ENCODE measurements around the gene TAF1L.

The TAF1L gene

DNA sequence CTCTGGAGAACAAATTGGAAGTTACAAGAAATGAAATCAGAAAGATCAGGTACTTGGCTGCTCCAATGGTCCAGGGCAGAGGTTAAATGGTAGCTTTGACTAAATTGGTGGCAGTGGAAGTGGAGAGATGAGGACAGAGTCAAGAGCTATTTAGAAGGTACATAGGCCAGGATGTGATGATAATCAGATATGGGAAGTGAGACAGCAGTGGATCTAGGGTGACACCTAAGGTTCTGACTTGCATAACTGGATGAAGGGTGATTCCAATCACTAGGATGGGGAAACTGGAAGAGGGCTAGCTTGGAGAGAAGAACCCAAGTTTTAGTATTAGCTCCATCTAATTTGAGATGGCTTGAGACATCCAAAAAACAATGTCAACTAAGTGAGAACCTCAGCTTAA lies 38.5 kb downstream of the TAF1L start:
- no peaks in the 10 kb centered on the region for H3K9me3 ChIP-seq
- TF ChIP-seq CTCF (IDR thresholded peaks at IDR 0.05; ENCODE audit: low read depth, low read length): no peak
- DNase-seq: no peak
- H3K4me3 ChIP-seq (ENCODE audit: low read depth, low read length): no peak overlapping the region
- no peaks in the 10 kb centered on the region for H3K4me1 ChIP-seq
- H3K27me3 ChIP-seq: no peaks in the 10 kb centered on the region
- no peaks in the 10 kb centered on the region for H3K36me3 ChIP-seq

DNA sequence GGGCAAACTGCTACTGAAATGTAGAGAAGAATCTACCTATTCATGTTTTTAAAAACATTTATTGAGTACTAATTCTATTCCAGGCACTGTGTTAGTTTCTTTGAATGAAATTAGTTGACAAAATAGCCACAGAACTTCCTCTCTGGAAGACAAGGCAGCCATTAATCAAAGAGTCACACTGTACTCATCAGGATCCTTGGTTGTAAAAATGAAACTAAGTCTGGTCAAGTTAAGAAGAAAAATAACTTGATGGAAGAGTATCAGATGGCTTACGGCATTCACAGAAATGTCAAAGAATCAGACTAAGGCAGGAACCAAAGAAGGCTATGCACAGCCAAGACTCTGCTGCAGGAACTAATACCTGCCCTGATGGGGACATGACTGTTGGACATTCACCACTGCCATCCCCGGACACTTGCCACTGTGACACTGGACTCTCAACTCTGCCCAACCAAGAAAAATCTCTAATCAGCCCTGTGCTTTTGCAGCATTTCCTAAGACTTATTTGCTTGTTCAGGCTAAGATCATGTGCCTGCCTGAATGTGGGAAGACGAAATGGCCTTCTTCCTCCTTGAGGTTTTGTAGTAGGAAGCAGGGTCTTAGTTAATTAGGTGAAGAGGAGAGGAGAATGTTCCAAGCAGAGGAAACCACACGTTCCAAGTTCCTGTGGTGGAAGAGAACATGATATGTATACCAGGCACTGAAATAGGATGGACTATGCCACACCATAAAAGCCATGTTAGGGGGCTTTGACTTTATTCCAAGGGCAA lies 39.2 kb downstream of the TAF1L start:
- no peak overlapping the region for H3K4me3 ChIP-seq (ENCODE audit: low read depth, low read length)
- no peak for DNase-seq
- no peaks in the 10 kb centered on the region for H3K36me3 ChIP-seq
- H3K27me3 ChIP-seq: no peaks in the 10 kb centered on the region
- no peaks in the 10 kb centered on the region for H3K9me3 ChIP-seq
- TF ChIP-seq CTCF (IDR thresholded peaks at IDR 0.05; ENCODE audit: low read depth, low read length): no peak
- H3K4me1 ChIP-seq: no peaks in the 10 kb centered on the region

DNA sequence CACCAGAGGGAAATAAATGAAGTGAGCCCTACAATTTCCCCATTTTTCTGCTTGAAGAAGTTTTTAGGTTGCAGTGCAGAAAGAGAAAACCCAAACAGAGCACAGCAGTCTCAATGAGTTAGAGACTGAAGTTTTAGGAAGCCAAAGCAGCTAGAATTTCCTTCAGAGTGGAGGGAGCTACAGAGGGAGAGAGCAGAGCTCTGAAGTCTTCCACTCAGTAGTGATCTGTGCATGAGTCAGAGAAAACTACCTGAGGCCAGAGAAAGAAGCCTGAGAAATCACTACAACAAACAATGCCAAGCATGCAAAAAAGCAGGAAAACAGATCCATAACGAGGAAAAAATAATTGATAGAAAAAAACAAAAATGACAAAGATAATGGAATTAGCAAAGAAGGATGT lies 44.6 kb downstream of the TAF1L start:
- Histone ChIP-seq H3K36me3 (no peaks in the 10 kb centered on the region), H3K4me3 (ENCODE audit: low read depth, low read length) (no peak overlapping the region), H3K4me1 (no peaks in the 10 kb centered on the region), H3K9me3 (no peaks in the 10 kb centered on the region), H3K27me3 (peaks cover 7% of the 10 kb centered on the region; the same call in 1 of the 2 replicates)
- no peak for DNase-seq
- no peak for TF ChIP-seq CTCF (IDR thresholded peaks at IDR 0.05; ENCODE audit: low read depth, low read length)

- no peak for DNase-seq
- peaks cover 7% of the 10 kb centered on the region; the same call in 1 of the 2 replicates for H3K27me3 ChIP-seq
- H3K4me3 ChIP-seq (ENCODE audit: low read depth, low read length): no peak overlapping the region
- TF ChIP-seq CTCF (IDR thresholded peaks at IDR 0.05; ENCODE audit: low read depth, low read length): no peak
- H3K36me3 ChIP-seq: no peaks in the 10 kb centered on the region
- H3K4me1 ChIP-seq: no peaks in the 10 kb centered on the region
- no peaks in the 10 kb centered on the region for H3K9me3 ChIP-seq
Measured at GRCh38 chr9:32590476-32590875, 45.0 kb downstream of the TAF1L start.

- TF ChIP-seq CTCF (IDR thresholded peaks at IDR 0.05; ENCODE audit: low read depth, low read length): peak; percentile 60
- H3K27me3 ChIP-seq: peaks cover 7% of the 10 kb centered on the region; the same call in 1 of the 2 replicates
- no peak for DNase-seq
Measured at GRCh38 chr9:32589083-32589723, 46.3 kb downstream of the TAF1L start.

DNA sequence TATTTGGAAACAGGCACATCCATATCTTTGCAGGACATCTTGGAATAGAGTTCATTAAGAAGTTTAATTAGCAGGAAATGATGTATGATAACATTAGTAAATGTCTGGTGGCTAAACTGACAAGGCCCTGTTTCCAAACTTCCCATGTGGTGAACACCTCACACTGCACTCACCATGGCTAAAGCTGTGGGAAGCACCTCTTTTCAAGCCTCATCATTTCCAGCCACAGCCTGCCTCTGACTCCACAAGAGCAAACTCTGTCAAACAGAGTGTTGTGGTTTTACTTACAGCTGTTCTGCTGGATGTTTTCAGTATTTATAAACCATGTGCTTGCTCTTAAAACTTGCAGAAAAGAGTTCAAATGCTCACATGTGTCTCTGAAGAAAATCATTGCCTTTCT lies 47.6 kb downstream of the TAF1L start:
- no peaks in the 10 kb centered on the region for H3K4me1 ChIP-seq
- no peak for DNase-seq
- TF ChIP-seq CTCF (IDR thresholded peaks at IDR 0.05; ENCODE audit: low read depth, low read length): no peak
- H3K27me3 ChIP-seq: peaks cover 7% of the 10 kb centered on the region; the same call in 1 of the 2 replicates
- H3K36me3 ChIP-seq: no peaks in the 10 kb centered on the region
- H3K4me3 ChIP-seq (ENCODE audit: low read depth, low read length): no peak overlapping the region
- no peaks in the 10 kb centered on the region for H3K9me3 ChIP-seq

More at GRCh38 chr9:32589083-32589723, 46.3 kb downstream of the TAF1L start:
- H3K4me3 ChIP-seq (ENCODE audit: low read depth, low read length): no peak overlapping the region
- no peaks in the 10 kb centered on the region for H3K4me1 ChIP-seq
- no peaks in the 10 kb centered on the region for H3K9me3 ChIP-seq
- no peaks in the 10 kb centered on the region for H3K36me3 ChIP-seq

All from BE2C (cell line).